Lower leg skin (tissue), 3 donors: Measurements from ENCODE around the gene PLB1.

ENCODE experiments used
- POLR2A ChIP-seq, 2 donors: fragments of 450-650 bp; IDR thresholded peaks; one replicate each; pipeline ENCODE4 v1.6.1; 2016 to 2017; ENCODE audit warnings: antibody characterized with exemption in 2 of 2, mild to moderate bottlenecking in 1 of 2, moderate library complexity in 1 of 2
- TF ChIP-seq, protein P1 (sequence below), 3 donors: fragments of 450-650 bp; IDR thresholded peaks; one replicate each; pipeline ENCODE4 v1.5.1; 2016; ENCODE audit warnings: antibody characterized with exemption in 3 of 3, mild to moderate bottlenecking in 3 of 3, moderate library complexity in 2 of 3

DNA sequence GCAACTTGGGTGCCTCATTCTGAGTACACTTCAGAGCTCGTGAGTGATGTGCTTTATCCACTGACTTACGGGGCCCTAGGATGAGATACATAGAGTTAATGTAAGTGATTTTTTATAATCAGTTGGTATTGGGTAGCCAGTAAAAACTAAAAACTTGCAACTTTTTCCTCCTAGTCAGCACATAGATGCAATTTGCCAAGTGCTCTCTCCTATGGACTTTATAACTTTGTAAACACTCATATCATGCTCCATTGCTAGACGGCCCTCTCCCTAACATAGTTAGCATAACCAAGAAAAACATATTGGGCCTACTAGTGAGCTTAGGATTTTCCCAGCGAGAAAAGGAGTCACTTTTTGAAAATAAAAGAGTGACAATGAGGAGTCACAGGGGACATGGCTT, 60.4 kb downstream of the PLB1 start:
- TF ChIP-seq, protein P1, sequence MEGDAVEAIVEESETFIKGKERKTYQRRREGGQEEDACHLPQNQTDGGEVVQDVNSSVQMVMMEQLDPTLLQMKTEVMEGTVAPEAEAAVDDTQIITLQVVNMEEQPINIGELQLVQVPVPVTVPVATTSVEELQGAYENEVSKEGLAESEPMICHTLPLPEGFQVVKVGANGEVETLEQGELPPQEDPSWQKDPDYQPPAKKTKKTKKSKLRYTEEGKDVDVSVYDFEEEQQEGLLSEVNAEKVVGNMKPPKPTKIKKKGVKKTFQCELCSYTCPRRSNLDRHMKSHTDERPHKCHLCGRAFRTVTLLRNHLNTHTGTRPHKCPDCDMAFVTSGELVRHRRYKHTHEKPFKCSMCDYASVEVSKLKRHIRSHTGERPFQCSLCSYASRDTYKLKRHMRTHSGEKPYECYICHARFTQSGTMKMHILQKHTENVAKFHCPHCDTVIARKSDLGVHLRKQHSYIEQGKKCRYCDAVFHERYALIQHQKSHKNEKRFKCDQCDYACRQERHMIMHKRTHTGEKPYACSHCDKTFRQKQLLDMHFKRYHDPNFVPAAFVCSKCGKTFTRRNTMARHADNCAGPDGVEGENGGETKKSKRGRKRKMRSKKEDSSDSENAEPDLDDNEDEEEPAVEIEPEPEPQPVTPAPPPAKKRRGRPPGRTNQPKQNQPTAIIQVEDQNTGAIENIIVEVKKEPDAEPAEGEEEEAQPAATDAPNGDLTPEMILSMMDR (IDR thresholded peaks at IDR 0.05), result no peak
- TF ChIP-seq POLR2A (IDR thresholded peaks at IDR 0.05), result no peak
